Measurements from ENCODE around the gene DPCD.

Gene DPCD

GRCh38 chr10:101572785-101573184 lies 15.3 kb upstream of the DPCD start:
- H3K4me1 Mint-ChIP-seq: peaks cover 24% of the 10 kb centered on the region
- peaks cover 9% of the 10 kb centered on the region for H3K36me3 Mint-ChIP-seq (ENCODE audit: low read depth)
- H3K27ac Mint-ChIP-seq: no peak overlapping the region
- TF ChIP-seq CTCF (IDR thresholded peaks at IDR 0.05): no peak
- peaks cover 30% of the 10 kb centered on the region for H3K27me3 Mint-ChIP-seq (ENCODE audit: low read depth, poor library complexity)
- DNase-seq: no peak
- H3K4me3 Mint-ChIP-seq: no peak overlapping the region
- peaks cover 6% of the 10 kb centered on the region for H3K9me3 Mint-ChIP-seq

GRCh38 chr10:101573885-101574753 lies 14.0 kb upstream of the DPCD start:
- H3K4me3 Mint-ChIP-seq: no peak overlapping the region
- H3K27me3 Mint-ChIP-seq (ENCODE audit: low read depth, poor library complexity): peaks cover 18% of the 10 kb centered on the region
- H3K9me3 Mint-ChIP-seq: peaks cover 6% of the 10 kb centered on the region
- no peak for TF ChIP-seq CTCF (IDR thresholded peaks at IDR 0.05)
- H3K27ac Mint-ChIP-seq: no peak overlapping the region
- H3K4me1 Mint-ChIP-seq: peaks cover 27% of the 10 kb centered on the region
- H3K36me3 Mint-ChIP-seq (ENCODE audit: low read depth): peaks cover 17% of the 10 kb centered on the region
- DNase-seq: no peak

- TF ChIP-seq CTCF (IDR thresholded peaks at IDR 0.05): no peak
Observed at GRCh38 chr10:101575091-101575490, 13.0 kb upstream of the DPCD start.

GRCh38 chr10:101575580-101576210 lies 12.4 kb upstream of the DPCD start:
- H3K27ac Mint-ChIP-seq: no peak overlapping the region
- H3K36me3 Mint-ChIP-seq (ENCODE audit: low read depth): peaks cover 22% of the 10 kb centered on the region
- H3K4me3 Mint-ChIP-seq: no peak overlapping the region
- H3K9me3 Mint-ChIP-seq: peaks cover 6% of the 10 kb centered on the region
- H3K4me1 Mint-ChIP-seq: peaks cover 18% of the 10 kb centered on the region
- no peak for TF ChIP-seq CTCF (IDR thresholded peaks at IDR 0.05)
- no peak for DNase-seq
- peaks cover 11% of the 10 kb centered on the region for H3K27me3 Mint-ChIP-seq (ENCODE audit: low read depth, poor library complexity)

More at GRCh38 chr10:101575091-101575490, 13.0 kb upstream of the DPCD start:
- Mint-ChIP-seq H3K27ac (no peak overlapping the region), H3K27me3 (ENCODE audit: low read depth, poor library complexity) (peaks cover 15% of the 10 kb centered on the region), H3K4me3 (no peak overlapping the region), H3K4me1 (peaks cover 20% of the 10 kb centered on the region), H3K36me3 (ENCODE audit: low read depth) (peaks cover 22% of the 10 kb centered on the region), H3K9me3 (peaks cover 6% of the 10 kb centered on the region)
- DNase-seq: no peak

GRCh38 chr10:101576211-101576863 lies 11.8 kb upstream of the DPCD start:
- H3K36me3 Mint-ChIP-seq (ENCODE audit: low read depth): peaks cover 22% of the 10 kb centered on the region
- peaks cover 14% of the 10 kb centered on the region for H3K4me1 Mint-ChIP-seq
- H3K27me3 Mint-ChIP-seq (ENCODE audit: low read depth, poor library complexity): peaks cover 5% of the 10 kb centered on the region
- no peak for TF ChIP-seq CTCF (IDR thresholded peaks at IDR 0.05)
- no peak overlapping the region for H3K27ac Mint-ChIP-seq
- H3K4me3 Mint-ChIP-seq: no peak overlapping the region
- peaks cover 6% of the 10 kb centered on the region for H3K9me3 Mint-ChIP-seq
- no peak for DNase-seq
